ENCODE data around the gene ATXN7. TPM values are rescaled to one million over a fixed set of nuclear protein-coding genes. Genes with fewer than 3 reads are reported as not detected.

Gene ATXN7
- total RNA-seq, 1 experiment from 2014 or later: 27.5 TPM

- no peaks in the 10 kb centered on the region for H3K9me3 ChIP-seq (ENCODE audit: control insufficient read depth in 1 of 2, insufficient read depth in 1 of 2, low read depth in 1 of 2, low read length in 2 of 2)
- H2AFZ ChIP-seq (ENCODE audit: low read depth, low read length, poor library complexity, severe bottlenecking): no peak overlapping the region
- BruUV-seq (replicated peaks): no TSS peak
- no peak overlapping the region for H3K4me3 ChIP-seq (replicated peaks in 1 of 2; ENCODE audit: low read depth in 1 of 2, low read length in 2 of 2)
- H3K9me2 ChIP-seq (ENCODE audit: insufficient read depth): no peaks in the 10 kb centered on the region
- CTCF ChIA-PET: no interaction called here
- RAD21 ChIA-PET (ENCODE audit: low non-redundant PET in 1 of 2, low total read pairs in 2 of 2, uncharacterized antibody in 2 of 2, unreplicated experiment in 2 of 2): no interaction called here
- no peak overlapping the region for H3K27ac ChIP-seq (ENCODE audit: low read depth, low read length)
- no peak for TF ChIP-seq CBX3 (IDR thresholded peaks at IDR 0.05; ENCODE audit: low read depth)
- TF ChIP-seq REST (IDR thresholded peaks at IDR 0.05; ENCODE audit: low read depth): no peak
- no peak for TF ChIP-seq ZFX (IDR thresholded peaks at IDR 0.05)
- TF ChIP-seq ZNF274 (IDR thresholded peaks at IDR 0.05; ENCODE audit: low read depth, low read length): no peak
- TF ChIP-seq ELF1 (IDR thresholded peaks at IDR 0.05; ENCODE audit: borderline replicate concordance, low read depth): no peak
- no peak for TF ChIP-seq POLR2A (IDR thresholded peaks at IDR 0.05; ENCODE audit: borderline replicate concordance, extremely low read depth, insufficient read depth, insufficient read length)
- TF ChIP-seq SRF (IDR thresholded peaks at IDR 0.05; ENCODE audit: low read depth): no peak
- TF ChIP-seq EZH2phosphoT487 (IDR thresholded peaks at IDR 0.05; ENCODE audit: borderline replicate concordance): no peak
- no peak for TF ChIP-seq EZH2 (IDR thresholded peaks at IDR 0.05)
- no peak for TF ChIP-seq ATF3 (IDR thresholded peaks at IDR 0.05)
- TF ChIP-seq YY1 (IDR thresholded peaks at IDR 0.05; ENCODE audit: extremely low read depth, insufficient replicate concordance, low read depth, low read length): no peak
- TF ChIP-seq RAD21 (IDR thresholded peaks at IDR 0.05; ENCODE audit: low read depth): no peak
- H3K36me3 ChIP-seq (ENCODE audit: control insufficient read depth in 1 of 2, insufficient read depth in 2 of 2, low read length in 2 of 2): peaks cover 60 to 73% of the 10 kb centered on the region in 2 experiments
- peaks cover 15% of the 10 kb centered on the region; the same call in 1 of the 2 replicates for H4K20me1 ChIP-seq (ENCODE audit: insufficient read depth)
- H3K4me1 ChIP-seq (ENCODE audit: control insufficient read depth in 1 of 2, insufficient read depth in 2 of 2, low read length in 2 of 2): peaks cover 3 to 5% of the 10 kb centered on the region in 2 experiments; a peak in 3 of 4 replicates
- intact Hi-C loops (cut with micrococcal nuclease): no loop called here
- no peak for ATAC-seq
- H3K27me3 ChIP-seq (ENCODE audit: insufficient read depth, low read length): no peaks in the 10 kb centered on the region
- no peak for DNase-seq (ENCODE audit: low read depth, low spot score)
- POLR2A ChIA-PET: no interaction called here
- H3K79me2 ChIP-seq (ENCODE audit: insufficient read depth, low read length): peaks cover 95% of the 10 kb centered on the region
- H3K9ac ChIP-seq (ENCODE audit: low read length): no peak overlapping the region
- no peak overlapping the region for H3K4me2 ChIP-seq (ENCODE audit: low read length)
These were observed 153.4 kb downstream of the ATXN7 start for GRCh38 chr3:64016941-64017620.

Data from HCT116 (cell line).